Measurements from ENCODE around the gene GDF2.
A peak's percentile ranks its signal among the peaks of the same experiment; 100 is the strongest.

Gene GDF2

DNA sequence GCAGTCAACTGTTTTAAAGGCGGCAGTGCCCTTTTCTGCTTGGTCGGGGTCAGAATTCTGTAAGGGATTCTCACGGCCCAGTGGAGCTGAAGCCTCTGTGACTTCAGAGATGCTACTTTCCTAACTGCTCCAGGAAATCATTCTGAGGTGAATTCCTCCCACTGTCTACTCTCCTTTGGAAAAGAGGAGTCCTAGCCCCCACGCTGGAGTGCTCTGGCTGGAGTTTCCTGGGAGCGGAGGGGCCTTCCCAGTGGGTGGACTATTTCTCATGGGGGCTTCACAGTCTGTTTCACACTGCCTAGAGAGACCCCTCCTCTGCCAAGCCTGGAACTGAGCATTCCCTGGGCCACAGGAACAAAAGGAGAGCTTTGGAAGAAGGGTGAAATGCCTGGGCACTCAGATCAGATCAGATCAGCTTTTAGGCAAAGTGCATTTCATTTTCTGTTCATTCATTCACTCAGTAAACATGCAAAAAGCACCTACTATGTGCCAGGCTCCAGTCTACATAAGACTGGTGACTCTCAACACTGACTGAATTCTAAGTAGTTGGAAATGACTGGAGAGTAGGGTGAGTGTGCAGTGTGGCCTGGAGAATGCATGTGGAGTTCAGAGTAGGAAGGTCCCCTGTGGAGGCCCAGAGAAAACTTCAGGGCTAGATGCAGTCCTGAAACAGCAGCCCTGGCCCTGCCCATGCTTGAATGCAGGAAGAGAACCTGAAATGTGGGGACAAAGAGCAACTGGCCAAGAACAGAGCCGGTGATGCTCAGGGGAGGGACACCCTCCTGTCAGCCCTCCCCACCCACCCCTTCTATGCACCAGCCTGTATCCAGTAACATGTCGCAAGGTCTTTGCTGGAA is 49.6 kb downstream of the GDF2 start:
- DNase-seq, result no peak

DNA sequence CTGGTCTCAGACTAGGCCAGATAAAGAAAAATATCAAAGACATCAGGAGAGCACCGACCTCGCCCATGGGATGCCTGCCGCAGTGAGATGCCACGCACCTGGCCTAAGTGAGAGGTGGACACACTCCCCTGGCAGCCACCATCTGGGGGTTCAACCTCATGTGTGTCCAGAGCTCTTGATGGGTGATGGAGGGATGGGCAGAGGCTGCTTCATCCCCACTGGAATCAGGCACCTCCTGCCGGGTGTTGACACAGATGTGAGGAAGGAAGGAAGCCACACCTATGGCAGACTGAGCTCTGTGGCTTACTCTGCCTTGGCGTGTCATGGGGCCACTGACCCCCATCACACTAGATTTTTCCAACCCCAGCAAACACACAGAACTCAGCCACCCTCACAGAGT is 50.5 kb downstream of the GDF2 start:
- no peak for DNase-seq

DNA sequence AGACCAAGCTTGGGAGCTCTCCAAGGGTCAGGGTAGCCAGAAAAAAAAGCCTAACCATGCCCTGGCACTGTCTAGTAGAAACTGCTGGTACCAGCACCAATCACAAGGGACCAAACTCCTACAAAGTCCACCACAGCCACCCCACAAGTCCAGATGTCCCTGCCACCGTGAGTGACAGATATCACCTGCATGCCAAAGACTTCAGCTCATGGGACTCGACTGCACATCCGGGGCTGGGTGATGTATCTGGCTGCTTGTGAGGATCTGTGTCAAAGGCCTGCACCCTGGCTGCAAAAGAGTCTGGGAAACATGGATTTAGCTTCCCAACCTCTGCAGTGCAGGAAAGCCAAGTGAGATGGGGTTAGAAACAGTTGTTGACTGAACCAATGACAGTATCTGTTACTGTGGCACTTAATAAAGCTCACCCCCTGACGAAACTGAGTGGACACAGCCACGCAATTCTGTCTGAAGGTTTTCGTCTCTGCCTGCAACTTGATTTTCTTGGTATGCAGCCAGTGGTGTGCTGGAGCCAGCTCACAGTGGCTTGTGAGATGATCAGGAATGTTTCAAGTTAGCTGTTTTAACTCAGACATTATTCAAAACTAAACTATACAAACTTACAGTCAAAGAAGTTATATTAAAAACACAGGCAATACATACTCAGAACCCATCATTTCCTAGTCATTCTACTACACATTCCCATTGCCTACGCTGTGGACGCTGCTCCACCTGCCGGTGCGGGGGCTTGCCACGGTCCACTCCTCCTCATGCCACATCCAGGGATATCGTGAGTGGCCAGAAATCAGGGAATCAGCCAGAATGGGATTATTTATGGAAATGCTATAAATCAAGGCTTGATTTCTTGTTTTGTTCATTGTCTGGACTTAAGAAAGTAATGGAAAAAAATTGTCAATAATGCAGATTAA is 52.6 kb downstream of the GDF2 start:
- no peak for DNase-seq

DNA sequence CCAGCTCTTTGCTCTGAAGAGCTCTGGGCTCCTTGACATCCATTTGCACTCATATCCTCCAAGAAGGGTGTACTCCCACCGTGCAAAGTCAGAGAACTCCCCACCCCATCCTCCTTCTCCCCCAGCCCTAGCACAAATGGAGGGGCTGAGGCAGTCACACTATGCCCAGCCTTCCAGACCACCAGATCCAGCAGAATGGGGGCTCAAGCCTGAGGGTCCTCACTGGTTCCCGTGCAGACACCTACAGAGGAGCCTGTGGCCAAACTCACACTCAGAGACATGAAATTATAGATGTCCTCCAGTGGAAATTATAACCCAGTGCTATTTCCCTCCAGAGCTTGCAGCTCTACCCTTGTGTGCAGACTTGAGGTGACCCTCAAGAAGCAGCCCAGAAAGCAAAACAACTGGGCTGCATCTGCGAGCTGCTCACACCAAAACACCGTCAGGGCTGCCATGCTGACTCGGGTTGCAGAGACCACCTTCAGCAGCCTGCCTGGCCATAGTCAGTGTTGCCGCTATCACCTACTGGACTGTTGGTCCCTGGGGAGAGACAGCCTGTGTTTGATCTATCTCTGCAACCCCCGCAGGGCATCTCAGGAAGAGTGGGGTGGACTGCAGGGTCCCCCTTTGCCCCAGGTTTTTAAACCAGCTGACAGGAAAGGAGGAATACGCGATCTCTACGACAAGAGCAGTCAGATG is 54.4 kb downstream of the GDF2 start:
- peak; percentile 20 for DNase-seq

All from NCI-H82 (cell line).